DMS53 (cell line): Measurements from ENCODE around the gene HIPK2.
A peak's percentile ranks its signal among the peaks of the same experiment; 100 is the strongest.

Experiments used
- DNase-seq: peaks from one replicate; lab custom pipeline; 2025; lab: John Stamatoyannopoulos, UW

The HIPK2 gene

DNA sequence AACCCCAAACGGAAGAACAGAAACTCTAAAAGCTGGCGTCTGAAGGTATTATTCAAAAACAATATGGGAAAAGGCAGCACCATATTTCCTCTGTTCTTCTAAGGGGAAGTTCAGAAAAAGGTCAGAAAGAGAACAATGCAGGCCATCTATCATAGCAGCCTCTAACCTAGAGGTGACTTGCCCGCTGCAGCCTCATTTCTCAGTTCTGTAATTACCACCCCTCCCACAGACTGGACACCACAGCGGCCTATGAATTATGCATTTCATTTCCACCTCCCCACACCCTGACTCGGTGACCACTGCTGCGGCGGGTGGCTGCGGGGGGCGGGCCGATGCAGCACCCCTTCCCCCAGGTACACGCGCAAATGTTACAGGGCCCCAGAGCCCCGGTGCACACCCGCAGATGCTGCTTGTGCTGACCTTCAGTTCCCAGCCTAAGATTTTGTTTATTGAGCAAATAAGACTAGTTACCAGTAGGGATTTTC, 128.8 kb downstream of the HIPK2 start:
- peak; percentile 30 for DNase-seq

- DNase-seq, result no peak
These were observed 129.4 kb downstream of the HIPK2 start for GRCh38 chr7:139648391-139648861.

- no peak for DNase-seq
These were observed 129.9 kb downstream of the HIPK2 start for GRCh38 chr7:139647814-139648390.

DNA sequence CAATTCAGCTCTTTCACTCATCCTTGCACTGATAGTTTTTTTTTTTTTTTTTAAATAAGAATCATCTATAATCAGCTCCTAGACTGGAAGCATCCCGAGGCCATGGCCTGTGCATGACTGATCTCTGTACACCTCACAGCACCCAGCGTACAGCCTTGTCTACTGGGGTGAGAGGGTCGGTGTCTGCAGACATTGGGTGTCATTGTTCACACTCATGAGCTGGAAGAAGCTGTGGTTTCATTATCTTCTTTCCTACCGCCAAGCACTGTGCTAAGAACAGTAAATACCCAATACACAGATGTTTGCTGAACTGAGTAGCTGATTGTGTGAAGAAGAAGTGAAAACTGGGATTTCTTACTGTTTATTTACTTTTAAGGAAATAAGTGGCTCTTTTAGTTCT, 130.7 kb downstream of the HIPK2 start:
- DNase-seq, result no peak

- DNase-seq, result no peak
These were observed 131.2 kb downstream of the HIPK2 start for GRCh38 chr7:139646566-139646965.

DNA sequence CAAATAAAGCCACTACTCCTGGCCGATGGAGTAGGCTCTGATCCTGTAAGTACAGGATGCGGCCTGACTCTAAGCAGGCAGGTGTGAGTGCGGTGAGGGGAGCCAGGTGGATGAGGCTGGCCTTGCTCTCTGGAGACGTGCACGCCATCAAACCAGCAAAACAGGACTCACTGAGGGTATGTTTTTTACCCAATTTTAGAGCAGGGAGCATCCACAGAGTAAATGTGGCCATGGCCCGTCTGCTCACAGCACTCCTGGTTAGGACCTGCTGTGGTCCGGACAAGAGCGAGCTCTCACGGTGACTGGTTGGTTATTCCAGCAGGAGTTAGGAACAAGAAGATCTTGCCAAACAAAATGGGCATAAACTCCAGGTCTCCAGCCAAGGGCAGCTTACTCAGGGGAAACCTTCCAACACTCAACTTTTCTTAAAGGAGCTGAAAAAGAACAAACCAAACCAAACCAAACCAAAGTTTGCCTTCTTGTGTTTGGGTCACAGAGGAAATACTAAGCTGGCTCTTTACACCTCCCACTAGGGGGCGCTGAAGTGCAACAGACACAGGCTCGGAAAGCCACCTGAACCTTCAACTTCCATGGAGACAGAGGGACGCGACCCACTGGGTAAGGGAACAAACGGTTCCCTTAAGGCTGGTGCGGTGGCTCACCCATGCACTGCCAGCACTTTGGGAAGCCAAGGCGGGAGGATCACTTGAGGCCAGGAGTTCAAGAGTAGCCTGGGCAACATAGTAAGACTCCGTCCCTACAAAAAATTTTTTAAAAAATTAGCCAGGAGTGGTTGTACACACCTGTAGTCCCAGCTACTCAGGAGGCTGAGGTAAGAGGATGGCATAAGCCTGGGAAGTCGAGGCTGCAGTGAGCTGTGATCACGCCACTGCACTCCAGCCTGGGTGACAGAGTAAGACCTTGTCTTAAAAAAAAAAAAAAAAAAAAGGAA, 131.9 kb downstream of the HIPK2 start:
- peak; percentile 93 for DNase-seq

DNA sequence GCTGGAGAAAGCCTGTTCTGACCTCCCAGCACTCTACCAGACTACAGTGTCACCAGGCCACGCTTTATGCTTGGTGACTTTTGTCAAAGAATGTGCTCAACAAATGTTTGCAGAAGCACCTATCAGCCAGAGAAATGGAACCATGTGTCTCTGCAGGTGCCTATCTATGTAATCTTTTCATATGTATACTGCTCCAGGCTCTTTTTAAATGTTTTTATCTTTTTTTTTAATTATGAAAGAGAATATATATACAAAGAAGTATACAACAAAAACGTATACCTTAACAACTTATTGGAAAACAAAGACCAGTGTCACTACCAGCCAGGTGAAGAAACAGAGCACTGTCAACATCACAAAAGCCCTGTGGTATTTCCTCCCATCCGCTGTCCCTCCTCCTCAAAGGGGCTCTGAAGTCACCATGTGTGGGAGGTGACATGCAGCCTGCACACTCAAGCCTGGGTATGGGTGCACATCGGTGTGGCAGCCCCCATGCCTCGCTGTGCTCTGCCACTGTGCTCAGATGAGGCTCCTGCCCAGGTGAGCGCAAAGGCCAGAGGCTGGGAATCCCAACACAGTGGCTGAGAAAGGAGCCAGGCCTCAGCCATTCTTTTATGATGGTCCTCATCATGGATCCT, 133.7 kb downstream of the HIPK2 start:
- DNase-seq, result no peak

GRCh38 chr7:139642283-139642682, 135.5 kb downstream of the HIPK2 start:
- DNase-seq, result no peak

DNA sequence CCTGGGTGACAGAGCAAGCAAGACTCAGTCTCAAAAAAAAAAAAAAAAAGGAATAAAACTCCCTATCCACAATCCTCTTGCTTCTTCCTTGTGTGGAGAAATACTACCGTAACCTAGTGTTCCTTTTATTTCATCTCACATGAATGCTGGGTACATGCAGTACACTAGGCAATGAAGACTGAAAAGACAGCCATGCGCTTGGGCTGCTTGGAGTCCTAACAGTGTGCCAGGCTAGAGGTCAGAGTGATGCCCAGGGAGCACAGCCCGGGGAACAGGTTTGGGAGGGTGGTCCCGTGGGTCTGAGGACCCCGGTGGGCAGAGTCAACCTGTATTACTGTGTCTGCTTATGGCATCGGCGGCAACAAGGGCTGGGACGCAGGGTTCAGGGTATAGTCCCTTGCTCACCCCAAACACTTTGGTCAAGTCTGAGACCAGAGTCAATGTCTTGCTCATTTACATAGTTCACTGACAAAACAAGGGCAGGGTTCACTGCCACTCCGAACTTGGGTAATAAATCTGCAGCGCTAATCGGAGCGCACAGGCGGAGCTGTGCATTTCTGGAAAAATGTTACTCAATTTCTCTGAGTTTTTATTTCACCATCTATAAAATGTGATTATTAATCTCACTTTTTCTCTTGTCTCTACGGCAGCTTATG, 136.3 kb downstream of the HIPK2 start:
- DNase-seq, result no peak

- DNase-seq, result no peak
These were observed 137.1 kb downstream of the HIPK2 start for GRCh38 chr7:139640681-139641080.

GRCh38 chr7:139639563-139639962, 138.2 kb downstream of the HIPK2 start:
- DNase-seq, result peak; percentile 34

- no peak for DNase-seq
These were observed 142.1 kb downstream of the HIPK2 start for GRCh38 chr7:139635526-139636302.

DNA sequence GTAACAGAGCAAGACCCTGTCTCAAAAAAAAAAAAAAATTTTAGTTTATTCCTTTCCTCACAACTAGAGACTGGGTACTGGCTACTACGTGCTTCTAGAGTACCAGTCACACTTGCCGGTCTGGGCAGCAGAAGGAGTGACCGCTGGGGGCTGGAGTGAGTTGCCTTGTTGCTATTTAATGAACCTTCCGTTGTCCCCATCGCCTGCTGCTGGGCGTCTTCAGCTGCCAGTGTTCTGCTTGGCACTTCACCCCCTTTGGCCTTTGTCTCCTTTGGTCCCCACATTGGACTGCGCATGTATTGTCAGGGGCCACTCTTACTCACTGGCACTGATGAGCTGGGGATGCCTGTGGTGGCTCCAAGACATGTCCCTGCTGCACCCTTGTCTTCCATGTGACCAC, 143.7 kb downstream of the HIPK2 start:
- DNase-seq, result no peak

- no peak for DNase-seq
These were observed 146.2 kb downstream of the HIPK2 start for GRCh38 chr7:139631520-139632031.

DNA sequence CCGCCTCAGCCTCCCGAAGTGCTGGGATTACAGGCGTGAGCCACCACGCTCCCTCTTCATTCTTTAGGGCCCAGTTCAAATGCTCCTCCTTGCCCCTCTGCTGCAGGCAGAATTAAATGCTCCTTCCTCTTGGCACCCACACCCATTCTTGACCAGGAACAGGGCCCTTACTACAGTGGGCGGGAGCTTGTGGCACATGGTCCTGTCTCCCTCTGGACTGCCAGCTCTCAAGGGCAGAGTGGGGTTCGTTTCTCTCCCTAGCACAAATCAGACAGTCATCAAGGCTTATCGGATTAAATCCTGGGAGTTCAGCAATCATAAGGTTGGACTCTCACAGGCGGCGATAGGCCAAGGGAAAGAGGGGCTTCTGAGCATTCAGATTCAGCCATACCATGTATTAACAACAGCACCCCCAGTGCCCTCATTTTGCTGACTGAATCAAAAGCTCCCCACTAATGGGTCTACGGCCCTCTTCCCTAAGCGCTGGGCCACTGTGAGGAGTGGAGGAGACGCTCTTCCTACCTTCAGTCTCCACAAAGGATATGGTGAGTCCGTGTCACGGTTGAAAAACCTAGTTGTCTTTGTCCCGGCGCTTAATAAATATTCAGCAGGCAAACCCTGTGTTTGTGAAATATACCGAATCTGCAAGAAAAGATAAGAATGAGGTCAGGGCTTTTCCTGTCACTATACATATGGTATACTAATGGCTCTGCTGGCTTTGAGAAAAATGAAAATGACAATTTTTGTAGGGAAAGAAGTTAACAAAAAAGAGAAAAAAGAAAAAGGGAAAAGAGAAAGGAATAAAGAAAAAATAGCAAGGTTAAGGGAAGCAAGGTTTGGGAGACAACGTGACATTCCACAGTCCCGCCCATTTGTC, 146.9 kb downstream of the HIPK2 start:
- DNase-seq, result no peak

GRCh38 chr7:139629392-139630082, 148.3 kb downstream of the HIPK2 start:
- DNase-seq, result no peak

DNA sequence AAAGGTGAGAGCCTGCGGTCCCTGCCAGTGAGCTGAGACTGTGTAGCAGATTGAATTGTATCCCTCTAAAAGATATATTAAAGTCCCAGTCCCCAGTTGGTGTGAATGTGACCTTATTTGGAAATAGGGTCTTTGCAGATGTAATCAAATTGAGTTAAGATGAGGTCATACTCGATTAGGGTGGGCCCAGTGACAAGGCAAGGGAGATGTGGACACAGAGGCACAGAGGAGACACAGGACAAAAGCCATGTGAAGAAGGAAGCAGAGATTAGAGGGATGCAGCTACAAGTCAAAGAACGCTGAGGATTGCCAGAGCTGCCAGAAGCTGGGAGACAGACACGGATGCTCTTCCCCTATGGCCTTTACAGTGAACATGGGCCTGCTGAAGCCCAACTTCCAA, 150.0 kb downstream of the HIPK2 start:
- no peak for DNase-seq

DNA sequence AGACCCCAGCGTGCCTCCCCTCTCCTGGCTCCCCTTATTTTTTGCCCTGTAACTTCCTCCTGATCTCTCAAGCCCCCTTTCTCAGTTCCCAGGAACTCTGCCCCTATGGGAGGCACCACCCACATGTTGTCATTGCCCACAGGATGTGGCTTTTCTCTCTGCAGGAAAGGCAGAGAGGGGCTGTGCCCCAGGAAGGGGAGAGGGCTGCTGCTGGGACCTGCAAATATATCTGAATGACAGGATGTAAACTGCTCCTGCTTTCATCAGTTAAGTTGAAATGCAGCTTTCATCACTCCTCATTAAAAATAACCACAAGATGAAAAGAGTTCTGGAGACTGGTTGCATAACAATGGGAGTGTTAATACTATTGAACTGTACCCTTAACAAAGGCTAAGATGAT, 151.0 kb downstream of the HIPK2 start:
- DNase-seq, result no peak

DNA sequence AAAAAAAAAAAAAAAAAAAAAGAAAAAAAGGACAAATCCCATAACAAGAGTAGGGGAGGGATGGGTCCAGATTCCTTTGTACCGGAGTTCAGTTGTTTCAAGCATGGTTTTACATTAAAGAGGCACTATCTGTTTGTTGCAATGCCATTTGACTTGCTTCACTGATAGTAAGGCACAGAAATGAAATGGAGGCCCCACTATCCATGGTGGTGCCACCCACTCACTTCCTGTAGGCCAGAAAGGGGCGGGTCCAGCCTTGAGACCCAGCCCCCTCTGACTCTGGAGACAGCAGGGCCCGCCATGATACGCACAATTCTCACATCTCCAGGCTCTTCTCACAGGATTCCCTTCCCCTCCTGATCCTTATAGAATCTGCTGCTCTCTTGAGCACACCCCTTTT, 154.3 kb downstream of the HIPK2 start:
- no peak for DNase-seq
